DMS79 treated with DMSO at 0.1 percent for 48 hours (cell line): ENCODE data around the gene FGF22.
"Not testable (repeated sequence)": the region's sequence is repeated elsewhere in the genome, so short reads cannot be mapped to it uniquely, and the experiment has no call there.

Experiments used
- DNase-seq: peaks from one replicate; lab custom pipeline; 2025; lab: John Stamatoyannopoulos, UW

FGF22 gene

DNA sequence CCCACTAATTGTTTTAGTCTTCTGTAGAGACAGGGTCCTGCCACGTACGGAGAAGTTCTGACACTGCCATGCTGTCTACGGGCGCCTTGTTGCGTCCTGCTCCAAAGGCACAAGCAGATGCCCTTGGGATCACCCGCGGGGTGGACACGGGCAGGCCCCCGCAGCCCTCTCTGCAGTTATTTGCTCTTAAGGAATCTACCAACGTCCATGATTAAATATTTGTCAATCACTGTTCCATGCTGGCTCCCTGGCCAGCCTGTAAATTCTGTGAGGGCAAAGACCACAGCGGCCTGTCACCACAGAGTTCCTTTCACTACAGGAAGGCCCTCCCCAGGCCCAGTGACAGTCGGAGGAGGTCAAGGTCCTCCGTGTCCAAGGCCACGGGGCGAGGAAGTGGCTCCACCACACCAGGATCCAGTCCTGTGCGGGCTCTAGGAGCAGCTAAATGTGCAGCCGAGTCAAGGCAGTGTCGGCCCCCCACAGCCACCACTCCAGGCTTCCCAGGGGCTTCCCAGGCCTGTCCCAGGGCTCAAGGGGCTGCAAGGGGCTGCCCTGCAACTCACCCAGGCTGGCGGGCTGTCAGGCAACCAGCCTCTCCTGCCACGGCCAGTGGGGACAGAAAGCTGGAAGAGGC is 21.2 kb downstream of the FGF22 start:
- DNase-seq, result no peak

DNA sequence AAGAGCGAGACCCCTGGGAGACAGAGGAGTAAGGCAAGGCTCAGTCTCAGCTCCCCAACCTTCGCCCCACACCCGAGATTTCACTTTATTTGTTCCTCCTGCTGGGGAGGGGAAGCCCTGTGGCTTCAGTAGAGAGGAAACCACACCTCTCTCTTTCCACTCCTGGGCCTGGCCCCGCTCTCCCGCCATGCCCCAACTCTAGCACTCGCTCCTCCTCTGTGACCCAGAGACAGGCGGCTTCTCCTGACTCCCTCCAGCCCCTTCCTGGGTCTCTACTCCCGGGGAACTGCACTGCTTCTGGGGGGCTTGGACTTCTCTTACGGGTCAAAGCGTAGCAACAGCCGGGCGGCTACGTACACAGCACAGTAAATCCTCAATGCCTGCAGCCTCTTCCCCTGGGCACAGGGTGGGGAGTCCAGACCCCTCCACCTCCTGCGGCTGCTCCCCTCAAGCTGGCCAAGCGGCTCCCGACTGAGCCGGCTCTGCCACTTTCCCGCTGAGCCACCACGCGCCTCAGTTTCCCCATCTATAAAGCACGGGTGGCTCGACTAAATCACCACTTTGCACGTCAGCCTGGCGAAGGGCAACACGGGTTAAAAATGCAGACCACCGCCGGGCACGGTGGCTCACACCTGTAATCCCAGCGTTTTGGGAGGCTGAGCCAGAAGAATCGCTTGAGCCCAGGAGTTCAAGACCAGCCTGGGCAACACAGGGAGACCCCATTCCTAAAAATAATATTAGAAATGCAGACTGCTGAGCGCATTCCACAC is 21.9 kb downstream of the FGF22 start:
- no peak for DNase-seq

GRCh38 chr19:662207-662961 is 22.7 kb downstream of the FGF22 start:
- DNase-seq, result no peak

GRCh38 chr19:662962-663681 is 23.4 kb downstream of the FGF22 start, which contains the start of gene RNF126:
TSS of gene RNF126 (minus strand) at chr19:663214. CDS start at chr19:663121, 93 bp downstream.
- DNase-seq, result peak; percentile 77

DNA sequence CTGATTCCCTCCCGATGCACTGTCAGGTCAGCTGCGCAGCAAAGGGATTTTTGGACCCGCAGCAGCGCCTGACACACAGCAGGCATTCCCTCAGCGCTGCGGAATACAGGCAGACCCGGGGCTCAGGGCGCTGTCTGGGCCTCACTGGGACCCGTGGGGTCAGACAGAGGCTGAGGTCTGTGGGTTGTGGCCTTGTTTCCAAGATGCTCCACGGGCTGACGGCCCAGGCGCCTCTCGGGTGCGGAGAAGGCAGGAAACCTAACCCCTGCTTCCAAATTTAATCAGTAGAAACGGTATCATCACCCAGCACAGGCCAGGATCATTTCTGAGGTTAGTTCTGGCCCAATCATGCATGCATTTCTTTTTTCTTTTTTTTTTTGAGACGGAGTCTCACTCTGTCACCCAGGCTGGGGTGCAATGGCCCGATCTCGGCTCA is 24.0 kb downstream of the FGF22 start:
- no peak for DNase-seq

GRCh38 chr19:664913-665443 is 25.3 kb downstream of the FGF22 start:
- DNase-seq, result peak; percentile 73

DNA sequence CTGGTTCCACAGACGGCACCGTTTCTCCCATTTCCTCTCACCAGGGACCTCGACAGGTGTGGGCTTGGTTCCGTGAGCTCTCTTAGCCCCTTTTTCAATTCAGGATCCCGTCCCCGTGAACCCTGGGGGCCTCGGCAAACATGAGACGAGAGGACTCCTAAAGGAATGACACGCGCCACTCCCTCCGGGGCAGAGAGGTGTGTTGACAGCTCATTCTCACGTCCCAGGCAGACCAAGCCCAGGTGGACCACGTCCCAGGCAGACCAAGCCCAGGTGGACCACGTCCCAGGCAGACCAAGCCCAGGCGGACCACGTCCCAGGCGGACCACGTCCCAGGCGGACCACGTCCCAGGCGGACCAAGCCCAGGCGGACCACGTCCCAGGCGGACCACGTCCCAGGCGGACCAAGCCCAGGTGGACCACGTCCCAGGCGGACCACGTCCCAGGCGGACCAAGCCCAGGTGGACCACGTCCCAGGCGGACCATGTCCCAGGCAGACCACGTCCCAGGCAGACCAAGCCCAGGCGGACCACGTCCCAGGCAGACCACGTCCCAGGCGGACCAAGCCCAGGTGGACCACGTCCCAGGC is 27.4 kb downstream of the FGF22 start:
- not testable (repeated sequence) for DNase-seq

- not testable (repeated sequence) for DNase-seq
These were observed 29.2 kb downstream of the FGF22 start for GRCh38 chr19:668675-669434.

GRCh38 chr19:670609-671075 is 31.0 kb downstream of the FGF22 start:
- DNase-seq, result no peak

GRCh38 chr19:674282-675151 is 34.8 kb downstream of the FGF22 start:
- no peak for DNase-seq

GRCh38 chr19:676007-676338 is 36.3 kb downstream of the FGF22 start:
- no peak for DNase-seq

GRCh38 chr19:676339-677105 is 36.8 kb downstream of the FGF22 start, which contains the start of gene FSTL3:
TSS of gene FSTL3 (plus strand) at chr19:676392. CDS start at chr19:676424, 32 bp downstream.
- no peak for DNase-seq

DNA sequence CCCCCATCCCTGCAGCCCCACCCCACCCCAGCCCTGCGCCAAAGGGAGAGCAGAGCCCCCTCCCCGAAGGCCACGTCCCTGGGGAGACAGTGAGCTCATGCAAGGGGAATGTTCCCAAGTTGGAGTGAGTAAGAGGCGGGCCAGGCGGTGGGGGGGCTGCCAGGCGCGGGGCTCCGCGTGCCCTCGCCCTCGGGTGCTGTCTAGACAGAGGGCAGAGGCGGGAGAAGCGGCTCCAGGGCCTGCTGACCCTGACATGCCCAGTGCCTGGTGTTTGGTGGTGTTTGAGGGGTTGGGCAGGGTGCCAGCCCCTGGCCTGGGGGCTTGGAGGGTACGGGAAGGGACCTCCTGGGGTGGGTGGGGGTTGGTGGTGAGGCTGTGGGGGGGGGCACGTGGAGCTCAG is 37.5 kb downstream of the FGF22 start:
- no peak for DNase-seq

- DNase-seq, result no peak
These were observed 38.1 kb downstream of the FGF22 start for GRCh38 chr19:677601-678436.

GRCh38 chr19:678791-679388 is 39.2 kb downstream of the FGF22 start:
- no peak for DNase-seq

DNA sequence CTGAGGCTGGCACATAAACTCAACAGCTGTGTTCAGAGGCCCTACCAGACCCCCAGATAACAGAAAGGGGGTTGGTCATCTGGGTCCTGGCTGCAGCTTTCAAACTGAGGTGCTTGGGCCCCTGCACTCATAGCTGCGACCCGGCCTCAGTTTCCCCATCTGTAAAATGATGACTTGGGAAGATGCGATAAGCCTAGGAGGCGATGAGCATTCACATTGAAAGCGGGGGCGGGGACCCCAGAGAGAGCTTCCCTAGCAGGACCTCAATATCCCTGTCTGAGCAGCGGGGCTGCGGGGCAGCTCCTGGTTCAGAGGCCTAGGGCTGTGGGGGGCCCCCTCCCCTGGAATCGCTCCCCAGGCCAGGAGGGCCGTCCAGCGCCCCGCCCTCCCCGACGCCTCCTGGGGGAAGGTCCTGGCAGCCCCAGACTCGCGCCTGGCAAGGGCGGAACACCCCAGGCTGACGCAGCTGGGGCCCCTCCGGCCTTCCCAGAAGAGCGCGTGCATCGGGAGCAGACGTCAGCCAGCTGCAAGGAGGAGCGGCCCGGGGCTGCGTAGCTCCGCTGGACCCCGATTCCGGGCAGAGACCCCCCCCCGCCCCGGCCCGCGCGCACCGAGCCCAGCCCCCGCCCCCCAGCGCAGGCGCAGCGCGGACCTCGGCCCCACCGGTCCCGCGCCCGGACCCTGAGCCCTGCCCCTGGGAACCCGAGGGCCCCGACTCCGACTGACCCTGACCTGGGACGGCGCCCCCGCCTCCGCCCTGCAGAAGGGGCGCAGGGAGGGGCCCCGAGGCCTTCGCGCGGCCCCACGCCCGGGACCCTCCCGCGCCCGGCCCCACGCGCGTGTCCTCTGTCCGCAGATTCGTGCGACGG is 40.0 kb downstream of the FGF22 start:
- DNase-seq, result peak; percentile 17
